ENCODE results near the gene NAT16. TPM values are rescaled to one million over a fixed set of nuclear protein-coding genes. Genes with fewer than 3 reads are reported as not detected.
A peak's percentile ranks its signal among the peaks of the same experiment; 100 is the strongest.

NAT16 gene
- total and polyA plus RNA-seq, 10 of the 15 experiments (the other 5 are each of a cell fraction or from before 2014, with no cell fraction given), result not detected

GRCh38 chr7:101169838-101170551 lies 10.1 kb downstream of the NAT16 start (continued):
- TF ChIP-seq, protein P1, sequence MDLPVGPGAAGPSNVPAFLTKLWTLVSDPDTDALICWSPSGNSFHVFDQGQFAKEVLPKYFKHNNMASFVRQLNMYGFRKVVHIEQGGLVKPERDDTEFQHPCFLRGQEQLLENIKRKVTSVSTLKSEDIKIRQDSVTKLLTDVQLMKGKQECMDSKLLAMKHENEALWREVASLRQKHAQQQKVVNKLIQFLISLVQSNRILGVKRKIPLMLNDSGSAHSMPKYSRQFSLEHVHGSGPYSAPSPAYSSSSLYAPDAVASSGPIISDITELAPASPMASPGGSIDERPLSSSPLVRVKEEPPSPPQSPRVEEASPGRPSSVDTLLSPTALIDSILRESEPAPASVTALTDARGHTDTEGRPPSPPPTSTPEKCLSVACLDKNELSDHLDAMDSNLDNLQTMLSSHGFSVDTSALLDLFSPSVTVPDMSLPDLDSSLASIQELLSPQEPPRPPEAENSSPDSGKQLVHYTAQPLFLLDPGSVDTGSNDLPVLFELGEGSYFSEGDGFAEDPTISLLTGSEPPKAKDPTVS (IDR thresholded peaks at IDR 0.05; ENCODE audit: low read depth, low read length), result no peak
- TF ChIP-seq IRF4 (IDR thresholded peaks at IDR 0.05; ENCODE audit: low read depth, low read length) (0 out of 2 replicates have a peak, but pooled peaks have one; percentile 40), ZBTB11 (CRISPR knock-in tag; IDR thresholded peaks at IDR 0.05) (no peak), ZBTB33 (IDR thresholded peaks at IDR 0.05) (no peak), CBFB (IDR thresholded peaks at IDR 0.05; ENCODE audit: low read depth) (no peak), SIN3A (IDR thresholded peaks at IDR 0.05; ENCODE audit: low read depth, low read length) (no peak), PAX8 (IDR thresholded peaks at IDR 0.05) (no peak), RFX5 (IDR thresholded peaks at IDR 0.05; ENCODE audit: low read depth, low read length) (no peak), CHD1 (IDR thresholded peaks at IDR 0.05; ENCODE audit: low read depth, low read length) (no peak), ZBTB4 (CRISPR knock-in tag; IDR thresholded peaks at IDR 0.05) (no peak), GATAD2B (conservative IDR thresholded peaks at IDR 0.05; ENCODE audit: low read depth) (0 out of 2 replicates have a peak, but pooled peaks have one; percentile 53), ATF7 (IDR thresholded peaks at IDR 0.05; ENCODE audit: low read depth) (no peak), JUNB (IDR thresholded peaks at IDR 0.05) (no peak), PBX3 (IDR thresholded peaks at IDR 0.05; ENCODE audit: insufficient replicate concordance, low read depth, low read length) (no peak), NBN (IDR thresholded peaks at IDR 0.05) (no peak), GABPA (IDR thresholded peaks at IDR 0.05; ENCODE audit: low read depth) (no peak), NFXL1 (IDR thresholded peaks at IDR 0.05; ENCODE audit: borderline replicate concordance) (no peak), HDGF (IDR thresholded peaks at IDR 0.05) (no peak), ZNF622 (IDR thresholded peaks at IDR 0.05) (no peak), POLR2A (IDR thresholded peaks at IDR 0.05; ENCODE audit: low read depth, low read length) (no peak), CREM (IDR thresholded peaks at IDR 0.05; ENCODE audit: low read depth) (no peak; the same call in 1 of the 2 replicates)

All from GM12878 (cell line).